ENCODE measurements around the gene EMCN.

DNA sequence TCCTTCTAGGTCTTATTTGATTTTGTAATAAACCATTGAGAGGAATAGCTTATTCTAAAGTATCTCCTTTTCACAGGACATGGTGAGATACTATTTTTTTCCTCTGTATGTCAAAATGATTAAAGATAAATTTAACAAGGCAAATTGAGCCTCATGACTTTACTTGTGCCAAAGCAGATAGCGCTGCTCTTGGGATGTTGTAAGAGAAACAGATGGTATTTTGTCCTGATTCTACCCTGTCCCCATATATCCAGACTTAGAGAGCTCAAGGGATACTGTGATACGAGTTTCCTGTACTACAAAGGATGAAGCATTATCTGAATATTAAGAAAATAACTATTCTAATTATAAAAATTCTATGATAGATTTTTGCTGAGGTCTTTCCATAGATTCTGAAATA lies 34.0 kb downstream of the EMCN start:
- TF ChIP-seq, protein P1, sequence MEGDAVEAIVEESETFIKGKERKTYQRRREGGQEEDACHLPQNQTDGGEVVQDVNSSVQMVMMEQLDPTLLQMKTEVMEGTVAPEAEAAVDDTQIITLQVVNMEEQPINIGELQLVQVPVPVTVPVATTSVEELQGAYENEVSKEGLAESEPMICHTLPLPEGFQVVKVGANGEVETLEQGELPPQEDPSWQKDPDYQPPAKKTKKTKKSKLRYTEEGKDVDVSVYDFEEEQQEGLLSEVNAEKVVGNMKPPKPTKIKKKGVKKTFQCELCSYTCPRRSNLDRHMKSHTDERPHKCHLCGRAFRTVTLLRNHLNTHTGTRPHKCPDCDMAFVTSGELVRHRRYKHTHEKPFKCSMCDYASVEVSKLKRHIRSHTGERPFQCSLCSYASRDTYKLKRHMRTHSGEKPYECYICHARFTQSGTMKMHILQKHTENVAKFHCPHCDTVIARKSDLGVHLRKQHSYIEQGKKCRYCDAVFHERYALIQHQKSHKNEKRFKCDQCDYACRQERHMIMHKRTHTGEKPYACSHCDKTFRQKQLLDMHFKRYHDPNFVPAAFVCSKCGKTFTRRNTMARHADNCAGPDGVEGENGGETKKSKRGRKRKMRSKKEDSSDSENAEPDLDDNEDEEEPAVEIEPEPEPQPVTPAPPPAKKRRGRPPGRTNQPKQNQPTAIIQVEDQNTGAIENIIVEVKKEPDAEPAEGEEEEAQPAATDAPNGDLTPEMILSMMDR (IDR thresholded peaks at IDR 0.05; ENCODE audit: insufficient read depth, low read length), result no peak
- TF ChIP-seq POLR2AphosphoS5 (IDR thresholded peaks at IDR 0.05; ENCODE audit: low read depth), result no peak
- no peak for TF ChIP-seq GABPA (IDR thresholded peaks at IDR 0.05; ENCODE audit: low read depth)
- no peak for TF ChIP-seq REST (IDR thresholded peaks at IDR 0.05; ENCODE audit: insufficient replicate concordance, low read depth)
- TF ChIP-seq SPI1 (IDR thresholded peaks at IDR 0.05; ENCODE audit: borderline replicate concordance, low read depth), result no peak

All from HL-60 (cell line).